GM12878 (cell line): ENCODE data around the gene CTRB2. TPM values are rescaled to one million over a fixed set of nuclear protein-coding genes. Genes with fewer than 3 reads are reported as not detected.

Experiments
- ATAC-seq: fragments of 200-7000 bp; cut with Tn5 transposase; 3 replicates; pipeline ENCODE4 v1.9.1; 2020; ENCODE audit warnings: mild to moderate bottlenecking, moderate library complexity
- BruUV-seq: library from RNA; stranded (reverse); fragments of 400-500 nt; replicated peaks from 2 replicates; lab custom pipeline; 2021; lab: Mats Ljungman, UMichigan
- CTCF ChIA-PET: fragments of 300-600 bp; sonication (Branson Sonifier 250); formaldehyde crosslinking; extraction: SDS; loops from one replicate; lab custom pipeline; 2021; ENCODE audit warnings: inconsistent platforms; lab: Yijun Ruan, JAX
- POLR2A ChIA-PET: fragments of 350-600 bp; formaldehyde crosslinking; extraction: SDS; loops from one replicate; lab custom pipeline; 2021; ENCODE audit warnings: inconsistent platforms; lab: Charles Lee
- RAD21 ChIA-PET: fragments of 300-600 bp; sonication (Branson Sonifier 250); formaldehyde crosslinking; loops from one replicate; lab custom pipeline; 2023; ENCODE audit warnings: antibody characterized with exemption; ENCODE audit not compliant: unreplicated experiment; lab: Charles Lee
- SMC1A ChIA-PET: fragments of 300-600 bp; sonication (Branson Sonifier 250); formaldehyde crosslinking; loops from one replicate; lab custom pipeline; 2023; ENCODE audit not compliant: unreplicated experiment, uncharacterized antibody; lab: Charles Lee
- DNase-seq: peaks from one replicate; pipeline ENCODE4 v3.0.0-alpha.2; 2011; ENCODE audit warnings: low read depth, low spot score
- FAIRE-seq: peaks from 3 replicates; lab custom pipeline; 2011; peaks lifted over from hg19 to GRCh38; lab: Jason Lieb, UNC
- H2AFZ ChIP-seq: 2 replicates; pipeline ENCODE4 v1.6.0; 2011; ENCODE audit warnings: low read depth, low read length, control low read depth; ENCODE audit not compliant: control insufficient read depth
- H3K27ac ChIP-seq: 2 replicates; pipeline ENCODE4 v1.5.1; 2011; ENCODE audit warnings: control low read depth; ENCODE audit not compliant: control insufficient read depth, insufficient read depth
- H3K27me3 ChIP-seq, 2 experiments: replicated peaks in 1 of 2; 2 replicates each; pipeline versions ENCODE4 v1.6.0 to v1.6.1; 2011; ENCODE audit warnings: low read length in 1 of 2; ENCODE audit not compliant: control insufficient read depth in 2 of 2, insufficient read depth in 2 of 2
- H3K36me3 ChIP-seq, 2 experiments: 2 replicates each; pipeline ENCODE4 v1.5.1; 2011; ENCODE audit warnings: low read length in 1 of 2; ENCODE audit not compliant: control insufficient read depth in 2 of 2, insufficient read depth in 2 of 2
- H3K4me1 ChIP-seq: 2 replicates; pipeline ENCODE4 v1.6.1; 2011; ENCODE audit warnings: mild to moderate bottlenecking, low read length, moderate library complexity, mixed read lengths; ENCODE audit not compliant: control insufficient read depth, insufficient read depth
- H3K4me2 ChIP-seq: 2 replicates; pipeline ENCODE4 v1.6.0; 2011; ENCODE audit warnings: control low read depth; ENCODE audit not compliant: control insufficient read depth, insufficient read depth
- H3K4me3 ChIP-seq: fragments of 200-600 bp; sonication (generic); 2 replicates; pipeline ENCODE4 v1.5.1; 2016
- H3K79me2 ChIP-seq: 2 replicates; pipeline ENCODE4 v1.6.0; 2011; ENCODE audit warnings: low read length; ENCODE audit not compliant: control insufficient read depth, insufficient read depth
- H3K9ac ChIP-seq: 2 replicates; pipeline ENCODE4 v1.8.0; 2011; ENCODE audit warnings: low read length, control low read depth, mixed read lengths; ENCODE audit not compliant: control insufficient read depth, insufficient read depth
- H3K9me3 ChIP-seq: replicated peaks from 3 replicates; pipeline ENCODE4 v1.5.1; 2011; ENCODE audit warnings: mild to moderate bottlenecking, low read length; ENCODE audit not compliant: control insufficient read depth, insufficient read depth
- H4K20me1 ChIP-seq: 2 replicates; pipeline ENCODE4 v1.6.0; 2011; ENCODE audit not compliant: control insufficient read depth, insufficient read depth
- CBX5 ChIP-seq: sonication (generic); IDR thresholded peaks from 2 replicates; pipeline ENCODE4 v1.6.1; 2016; ENCODE audit warnings: low read depth, moderate library complexity, mild to moderate bottlenecking, inconsistent platforms
- CEBPZ ChIP-seq: fragments of 150-350 bp; IDR thresholded peaks from 2 replicates; pipeline ENCODE4 v1.6.1; 2016; ENCODE audit warnings: low read depth, low read length
- EED ChIP-seq: sonication (generic); IDR thresholded peaks from 2 replicates; pipeline ENCODE4 v1.6.1; 2016; ENCODE audit warnings: antibody characterized with exemption, low read depth
- ESRRA ChIP-seq: IDR thresholded peaks from 2 replicates; pipeline ENCODE4 v1.6.1; 2012; ENCODE audit warnings: mild to moderate bottlenecking, low read length, improper control_type of control experiment
- FOXK2 ChIP-seq: fragments of 450-650 bp; IDR thresholded peaks from 2 replicates; pipeline ENCODE4 v1.6.1; 2017; ENCODE audit warnings: mild to moderate bottlenecking, moderate library complexity
- HCFC1 ChIP-seq: fragments of 150-350 bp; IDR thresholded peaks from 2 replicates; pipeline ENCODE4 v1.6.1; 2014; ENCODE audit warnings: low read length
- MYB ChIP-seq: fragments of 150-350 bp; IDR thresholded peaks from 2 replicates; pipeline ENCODE4 v1.6.1; 2014; ENCODE audit warnings: mild to moderate bottlenecking, low read depth, low read length, borderline replicate concordance
- NFYB ChIP-seq: IDR thresholded peaks from 2 replicates; pipeline ENCODE4 v1.6.1; 2011; ENCODE audit warnings: low read depth, mild to moderate bottlenecking, low read length, improper control_type of control experiment, moderate library complexity; ENCODE audit not compliant: insufficient read depth
- NKRF ChIP-seq: fragments of 450-650 bp; conservative IDR thresholded peaks from 2 replicates; pipeline ENCODE4 v1.6.1; 2017; ENCODE audit warnings: mild to moderate bottlenecking, moderate library complexity
- RB1 ChIP-seq: fragments of 450-650 bp; formaldehyde crosslinking; IDR thresholded peaks from 2 replicates; pipeline ENCODE4 v1.6.1; 2017; ENCODE audit warnings: mild to moderate bottlenecking, borderline replicate concordance
- RELA ChIP-seq: fragments of 450-650 bp; IDR thresholded peaks from 2 replicates; pipeline ENCODE4 v1.8.0; 2014; ENCODE audit warnings: borderline replicate concordance; ENCODE audit not compliant: partially characterized antibody
- TAF1 ChIP-seq: IDR thresholded peaks from 2 replicates; pipeline ENCODE4 v1.6.1; 2011; ENCODE audit warnings: mild to moderate bottlenecking, low read depth, low read length, borderline replicate concordance
- ZBTB33 ChIP-seq: fragments of 450-650 bp; IDR thresholded peaks from 2 replicates; pipeline ENCODE4 v1.6.1; 2017; ENCODE audit warnings: mild to moderate bottlenecking
- WGBS: methylation state at CpG from one replicate; pipeline ENCODE4 v1.1.6; 2016; ENCODE audit warnings: low lambda C conversion rate; ENCODE audit not compliant: insufficient replicate concordance, insufficient coverage; ENCODE audit errors: missing lambda C conversion rate; 5-methylcytosine and 5-hydroxymethylcytosine counted together
- in situ Hi-C: fragments of 300-500 bp; cut with MboI; formaldehyde crosslinking; loops from 9 replicates; pipeline ENCODE4 v1.14.3; 2018; ENCODE audit warnings: mixed read lengths
- intact Hi-C: fragments of 100-400 bp; cut with micrococcal nuclease; formaldehyde crosslinking; loops from one replicate; pipeline ENCODE4 v1.14.2; 2022; ENCODE audit not compliant: unreplicated experiment
- polyA plus RNA-seq, 11 experiments: library from polyadenylated mRNA; depleted of rRNA in 4 of 11; unstranded in 6 of 11; stranded (reverse) in 5 of 11; fragments of >200 nt; fragmentation: Nextera tagmentation in 4 of 11; fragmentation: Illumina TruSeq in 1 of 11; extraction: Ambion mirVana in 4 of 11; extraction: Trizol in 1 of 11; gene quantifications; 1 replicate in 1 of 11; 2 replicates in 10 of 11; pipeline versions ENCODE4 v1.2.1 to v1.2.3, GENCODE V29; 2011 to 2016; ENCODE audit warnings: inconsistent platforms in 2 of 11, missing spikeins in 2 of 11, low read depth in 1 of 11
- total RNA-seq, 4 experiments: library from RNA; depleted of rRNA in 3 of 4; stranded (reverse); fragments of >200 nt in 3 of 4; fragmentation: Illumina TruSeq in 1 of 4; extraction: Trizol in 1 of 4; gene quantifications; 2 replicates each; pipeline versions ENCODE4 v1.2.1 to v1.2.3, GENCODE V29; 2013 to 2021

CTRB2 gene
- total and polyA plus RNA-seq, 10 of the 15 experiments (the other 5 are each of a cell fraction or from before 2014, with no cell fraction given), result 9.4 TPM; not detected in 9

GRCh38 chr16:75238132-75238852 lies 31.3 kb upstream of the CTRB2 start:
- Histone ChIP-seq H3K4me3 (no peak overlapping the region), H2AFZ (no peak overlapping the region), H3K9ac (no peak overlapping the region), H3K9me3 (no peaks in the 10 kb centered on the region), H3K27ac (no peak overlapping the region), H3K79me2 (no peaks in the 10 kb centered on the region), H3K36me3 (peaks cover 0 to 1% of the 10 kb centered on the region in 2 experiments; a peak in 2 of 4 replicates), H3K27me3 (no peaks in the 10 kb centered on the region), H3K4me2 (no peak overlapping the region), H4K20me1 (no peaks in the 10 kb centered on the region), H3K4me1 (no peaks in the 10 kb centered on the region)
- ChIA-PET RAD21 (interaction anchor here (7.9 kb wide), 1 partner anchor 145 kb away, joined by 150 read pairs; no protein-coding TSS in a partner anchor), CTCF (interaction anchor here (10.6 kb wide), 1 partner anchor 144 kb away, joined by 243 read pairs; no protein-coding TSS in a partner anchor), SMC1A (interaction anchor here (0.7 to 1.6 kb wide), 2 partner anchors 10 to 144 kb away, joined by 3 read pairs; no protein-coding TSS in a partner anchor), POLR2A (interaction anchor here (0.7 kb wide), 1 partner anchor 10 kb away, joined by 3 read pairs; no protein-coding TSS in a partner anchor)
- in situ Hi-C loops, result no loop called here
- DNase-seq, result no peak
- no TSS peak for BruUV-seq
- no peak for ATAC-seq
- FAIRE-seq, result no peak
- 30% methylated on average over 25 of the region's 25 CpGs for WGBS
- intact Hi-C loops, result loop anchor here (10.0 kb wide), 1 partner anchor 527 kb away; no protein-coding TSS in a partner anchor
- no peak for TF ChIP-seq RELA
- TF ChIP-seq FOXK2, result no peak
- no peak for TF ChIP-seq EED
- TF ChIP-seq RB1, result no peak
- no peak for TF ChIP-seq CBX5
- TF ChIP-seq MYB, result no peak
- no peak for TF ChIP-seq CEBPZ
- no peak for TF ChIP-seq ESRRA
- no peak for TF ChIP-seq HCFC1
- no peak for TF ChIP-seq NKRF
- TF ChIP-seq TAF1, result no peak
- TF ChIP-seq ZBTB33, result no peak
- TF ChIP-seq NFYB, result no peak
